ENCODE results near the gene PRAMEF13.
"Not testable (repeated sequence)": the region's sequence is repeated elsewhere in the genome, so short reads cannot be mapped to it uniquely, and the experiment has no call there.

Gene PRAMEF13

GRCh38 chr1:13165531-13165930 is 35.7 kb downstream of the PRAMEF13 start, which contains the start of gene HNRNPCL4:
Gene HNRNPCL4 (minus strand): TSS chr1:13165631. CDS start chr1:13165467, 164 bp downstream.
- WGBS (ENCODE audit: insufficient coverage) = no CpG with 5 or more reads among the region's 8 CpGs
- POLR2A ChIA-PET = not testable (repeated sequence)

DNA sequence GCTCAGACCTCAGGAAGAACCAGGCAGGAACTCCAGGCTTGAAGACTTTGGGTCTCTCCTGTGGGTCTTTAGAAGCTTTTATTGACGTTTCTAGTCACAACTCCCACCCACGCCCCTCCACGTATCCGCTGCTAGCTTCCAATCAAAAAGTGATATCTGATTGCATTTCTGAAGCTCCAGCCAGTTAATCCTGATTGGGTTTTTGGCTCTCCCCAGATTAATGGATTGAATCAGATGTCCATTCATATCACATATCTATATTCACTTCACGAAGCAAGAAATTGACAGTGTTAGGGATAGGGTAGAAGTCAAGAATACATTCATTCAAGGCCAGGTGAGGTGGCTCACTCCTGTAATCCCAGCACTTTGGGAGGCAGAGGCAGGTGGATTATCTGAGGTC is 45.3 kb downstream of the PRAMEF13 start, which contains the start of gene PRAMEF26:
Gene PRAMEF26 (minus strand): TSS at position 101 of the 400 bp plus-strand sequence. CDS start 2,914 bp downstream, outside the sequence.
- H3K27ac ChIP-seq (ENCODE audit: insufficient read depth in 1 of 2, low read depth in 1 of 2, low read length in 2 of 2, poor library complexity in 1 of 2, severe bottlenecking in 2 of 2); DNase-seq; H3K4me3 ChIP-seq (ENCODE audit: control insufficient read depth in 1 of 7, extremely low read depth in 1 of 7, insufficient read depth in 4 of 7, low read depth in 2 of 7, low read length in 6 of 7); H3K36me3 ChIP-seq (ENCODE audit: control insufficient read depth in 4 of 4, insufficient read depth in 4 of 4, low read length in 3 of 4); CTCF ChIA-PET; H3K27me3 ChIP-seq (replicated peaks in 2 of 5; ENCODE audit: control insufficient read depth in 4 of 5, insufficient read depth in 5 of 5, low read length in 4 of 5); H3K4me1 ChIP-seq (ENCODE audit: control extremely low read depth in 1 of 4, control insufficient read depth in 4 of 4, insufficient read depth in 4 of 4, low read length in 3 of 4); POLR2A ChIA-PET; H3K9me3 ChIP-seq (ENCODE audit: control extremely low read depth in 1 of 5, control insufficient read depth in 4 of 5, insufficient read depth in 2 of 5, low read depth in 1 of 5, low read length in 4 of 5): not testable (repeated sequence)
- no CpG with 5 or more reads among the region's 5 CpGs for WGBS (ENCODE audit: insufficient coverage)

More at GRCh38 chr1:13165531-13165930, 35.7 kb downstream of the PRAMEF13 start, which contains the start of gene HNRNPCL4:
- H3K4me1 ChIP-seq (ENCODE audit: control extremely low read depth in 1 of 4, control insufficient read depth in 4 of 4, insufficient read depth in 4 of 4, low read length in 3 of 4); H3K4me3 ChIP-seq (ENCODE audit: control insufficient read depth in 1 of 7, extremely low read depth in 1 of 7, insufficient read depth in 4 of 7, low read depth in 2 of 7, low read length in 6 of 7); H3K36me3 ChIP-seq (ENCODE audit: control insufficient read depth in 4 of 4, insufficient read depth in 4 of 4, low read length in 3 of 4); H3K27me3 ChIP-seq (replicated peaks in 2 of 5; ENCODE audit: control insufficient read depth in 4 of 5, insufficient read depth in 5 of 5, low read length in 4 of 5); CTCF ChIA-PET; DNase-seq; H3K9me3 ChIP-seq (ENCODE audit: control extremely low read depth in 1 of 5, control insufficient read depth in 4 of 5, insufficient read depth in 2 of 5, low read depth in 1 of 5, low read length in 4 of 5); H3K27ac ChIP-seq (ENCODE audit: insufficient read depth in 1 of 2, low read depth in 1 of 2, low read length in 2 of 2, poor library complexity in 1 of 2, severe bottlenecking in 2 of 2): not testable (repeated sequence)

All from common myeloid progenitor, CD34-positive (primary cell).